Measurements from ENCODE around the gene CARD18. TPM values are rescaled to one million over a fixed set of nuclear protein-coding genes. Genes with fewer than 3 reads are reported as not detected.

Gene CARD18
- total RNA-seq, 4 donors from 2014 or later: not detected

DNA sequence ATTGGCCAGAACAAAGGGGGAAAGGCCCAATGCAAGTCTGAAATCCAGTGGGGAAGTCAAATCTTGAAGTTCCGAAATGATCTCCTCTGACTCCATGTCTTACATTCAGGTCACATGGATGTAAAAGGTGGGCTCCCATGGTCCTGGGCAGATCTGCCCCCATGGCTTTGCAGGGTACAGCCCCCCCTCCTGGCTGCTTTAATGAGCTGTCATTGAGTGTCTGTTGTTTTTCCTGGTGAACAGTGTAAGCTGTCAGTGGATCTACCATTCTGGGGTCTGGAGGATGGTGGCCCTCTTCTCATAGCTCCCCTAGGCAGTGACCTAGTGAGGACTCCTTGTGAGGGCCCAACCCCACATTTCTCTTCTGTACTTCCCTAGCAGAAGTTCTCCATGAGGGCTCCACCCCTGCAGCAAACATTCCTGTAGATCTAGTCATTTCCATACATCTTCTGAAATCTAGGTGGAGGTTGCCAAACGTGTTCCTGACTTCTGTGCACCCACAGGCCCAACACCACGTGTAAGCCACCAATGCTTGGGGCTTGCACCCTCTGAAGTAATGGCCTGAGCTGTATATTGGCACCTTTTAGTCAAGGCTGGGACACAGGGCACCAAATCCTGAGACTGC lies 9.3 kb downstream of the CARD18 start:
- Histone ChIP-seq H3K9me3 (peaks cover 0 to 12% (median 2%) of the 10 kb centered on the region in 4 donors), H3K27ac (replicated peaks in 1 of 4) (no peak overlapping the region), H3K4me1 (no peaks in the 10 kb centered on the region), H3K4me3 (no peak overlapping the region), H3K27me3 (no peaks in the 10 kb centered on the region), H3K36me3 (no peaks in the 10 kb centered on the region)
- 82% methylated on average over 3 of the region's 3 CpGs for WGBS
- no peak for TF ChIP-seq POLR2A (IDR thresholded peaks at IDR 0.05; ENCODE audit: low read depth)
- TF ChIP-seq EP300 (IDR thresholded peaks at IDR 0.05): no peak
- TF ChIP-seq, protein P1, sequence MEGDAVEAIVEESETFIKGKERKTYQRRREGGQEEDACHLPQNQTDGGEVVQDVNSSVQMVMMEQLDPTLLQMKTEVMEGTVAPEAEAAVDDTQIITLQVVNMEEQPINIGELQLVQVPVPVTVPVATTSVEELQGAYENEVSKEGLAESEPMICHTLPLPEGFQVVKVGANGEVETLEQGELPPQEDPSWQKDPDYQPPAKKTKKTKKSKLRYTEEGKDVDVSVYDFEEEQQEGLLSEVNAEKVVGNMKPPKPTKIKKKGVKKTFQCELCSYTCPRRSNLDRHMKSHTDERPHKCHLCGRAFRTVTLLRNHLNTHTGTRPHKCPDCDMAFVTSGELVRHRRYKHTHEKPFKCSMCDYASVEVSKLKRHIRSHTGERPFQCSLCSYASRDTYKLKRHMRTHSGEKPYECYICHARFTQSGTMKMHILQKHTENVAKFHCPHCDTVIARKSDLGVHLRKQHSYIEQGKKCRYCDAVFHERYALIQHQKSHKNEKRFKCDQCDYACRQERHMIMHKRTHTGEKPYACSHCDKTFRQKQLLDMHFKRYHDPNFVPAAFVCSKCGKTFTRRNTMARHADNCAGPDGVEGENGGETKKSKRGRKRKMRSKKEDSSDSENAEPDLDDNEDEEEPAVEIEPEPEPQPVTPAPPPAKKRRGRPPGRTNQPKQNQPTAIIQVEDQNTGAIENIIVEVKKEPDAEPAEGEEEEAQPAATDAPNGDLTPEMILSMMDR (IDR thresholded peaks at IDR 0.05): no peak
- no peak for TF ChIP-seq POLR2AphosphoS5 (IDR thresholded peaks at IDR 0.05)
- DNase-seq (ENCODE audit: extremely low spot score): no peak
- intact Hi-C loops (cut with DNase I): no loop called here

DNA sequence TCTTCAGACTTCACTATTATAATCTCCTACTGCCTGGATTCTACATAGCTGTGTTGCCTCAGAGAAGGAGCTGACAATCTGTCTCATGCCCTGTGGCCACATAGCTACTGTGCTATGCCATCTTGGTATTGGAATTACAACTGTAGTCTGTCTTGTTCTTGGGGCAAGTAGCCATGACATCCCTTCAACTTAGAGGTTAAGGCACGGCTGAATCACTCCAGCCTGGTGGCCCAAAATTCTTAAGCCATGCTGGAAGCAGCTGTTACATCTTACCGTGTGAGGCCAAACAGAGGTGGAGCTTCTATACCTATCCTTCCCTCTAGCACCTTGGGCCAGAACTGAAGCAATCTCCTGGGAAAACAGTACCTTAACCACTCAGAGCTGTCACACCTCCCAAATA lies 14.8 kb downstream of the CARD18 start:
- WGBS: 93% methylated on average over 2 of the region's 2 CpGs
- intact Hi-C loops (cut with DNase I): no loop called here
- Histone ChIP-seq H3K4me1 (no peaks in the 10 kb centered on the region), H3K27me3 (no peaks in the 10 kb centered on the region), H3K27ac (replicated peaks in 1 of 4) (no peak overlapping the region), H3K9me3 (peaks cover 0 to 6% (median 0%) of the 10 kb centered on the region in 4 donors), H3K4me3 (no peak overlapping the region), H3K36me3 (no peaks in the 10 kb centered on the region)
- no peak for DNase-seq (ENCODE audit: extremely low spot score)
- TF ChIP-seq, protein P1 (IDR thresholded peaks at IDR 0.05): no peak
- TF ChIP-seq POLR2AphosphoS5 (IDR thresholded peaks at IDR 0.05): no peak
- no peak for TF ChIP-seq EP300 (IDR thresholded peaks at IDR 0.05)
- TF ChIP-seq POLR2A (IDR thresholded peaks at IDR 0.05; ENCODE audit: low read depth): no peak

DNA sequence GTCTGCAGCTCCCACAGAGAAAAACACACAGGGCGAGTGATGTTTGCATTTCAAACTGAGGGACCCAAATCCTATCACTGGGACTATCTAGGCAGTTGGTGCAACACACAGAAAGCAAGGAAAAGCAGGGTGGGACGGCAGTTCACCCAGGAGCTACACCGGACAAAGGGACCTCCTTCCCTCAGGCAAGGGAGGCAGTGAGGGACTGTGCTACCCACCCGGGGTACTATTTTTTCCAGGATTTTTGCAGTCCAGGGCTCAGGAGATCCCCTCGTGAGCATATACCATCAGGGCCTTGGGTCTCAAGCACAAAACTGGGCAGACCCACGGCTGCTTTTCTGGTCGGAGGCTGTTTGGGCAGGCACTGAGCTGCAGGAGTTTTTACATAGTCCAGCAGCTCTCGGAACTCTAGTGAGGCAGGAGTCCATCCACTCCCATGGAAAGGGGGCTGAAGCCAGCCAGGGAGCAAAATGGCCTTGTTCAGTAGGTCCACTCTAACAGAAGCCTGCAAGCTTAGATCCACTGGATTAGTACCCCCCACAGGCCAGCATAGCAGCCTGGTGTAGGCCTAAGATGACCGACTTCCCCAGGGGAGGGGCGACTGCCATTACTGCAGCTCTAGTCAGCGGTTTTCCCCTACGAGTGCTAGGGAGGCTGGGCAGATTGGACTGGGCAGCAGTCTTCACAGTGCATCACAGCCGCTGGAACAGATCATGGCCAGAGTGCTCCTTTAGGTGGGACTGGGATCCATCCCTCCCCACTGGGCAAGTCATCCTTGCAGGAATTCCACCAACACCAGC lies 28.2 kb downstream of the CARD18 start:
- no peak overlapping the region for H3K4me3 ChIP-seq
- H3K27ac ChIP-seq (replicated peaks in 1 of 4): no peak overlapping the region
- DNase-seq (ENCODE audit: extremely low spot score): no peak
- no peaks in the 10 kb centered on the region for H3K9me3 ChIP-seq
- WGBS: 88% methylated on average over 5 of the region's 13 CpGs
- H3K27me3 ChIP-seq: no peaks in the 10 kb centered on the region
- intact Hi-C loops (cut with DNase I): no loop called here
- H3K4me1 ChIP-seq: no peaks in the 10 kb centered on the region
- TF ChIP-seq POLR2A (IDR thresholded peaks at IDR 0.05; ENCODE audit: low read depth) (no peak), EP300 (IDR thresholded peaks at IDR 0.05) (no peak), POLR2AphosphoS5 (IDR thresholded peaks at IDR 0.05) (no peak)
- TF ChIP-seq, protein P1 (IDR thresholded peaks at IDR 0.05): no peak
- no peaks in the 10 kb centered on the region for H3K36me3 ChIP-seq

DNA sequence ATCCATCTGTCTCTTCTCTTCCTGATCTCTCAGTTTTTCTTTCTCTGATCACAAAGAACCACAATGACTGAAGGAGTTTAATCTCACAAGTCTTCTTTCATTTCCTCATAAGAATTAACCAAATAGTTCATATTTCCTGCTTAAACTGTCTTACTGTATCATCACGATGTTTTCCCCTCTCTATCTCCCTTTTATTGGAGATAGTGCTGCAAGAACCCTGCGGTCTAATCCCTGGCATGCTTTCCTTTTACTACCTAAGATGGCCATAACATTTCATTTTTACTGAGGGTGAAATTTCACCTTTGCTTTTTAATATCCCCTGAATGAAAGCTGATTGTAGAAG lies 28.9 kb downstream of the CARD18 start:
- intact Hi-C loops (cut with DNase I): no loop called here
- no peak overlapping the region for H3K4me3 ChIP-seq
- WGBS: 82% methylated on average over 2 of the region's 2 CpGs
- no peak for DNase-seq (ENCODE audit: extremely low spot score)
- H3K9me3 ChIP-seq: no peaks in the 10 kb centered on the region
- H3K36me3 ChIP-seq: no peaks in the 10 kb centered on the region
- no peak overlapping the region for H3K27ac ChIP-seq (replicated peaks in 1 of 4)
- TF ChIP-seq POLR2AphosphoS5 (IDR thresholded peaks at IDR 0.05) (no peak), POLR2A (IDR thresholded peaks at IDR 0.05; ENCODE audit: low read depth) (no peak), EP300 (IDR thresholded peaks at IDR 0.05) (no peak)
- TF ChIP-seq, protein P1 (IDR thresholded peaks at IDR 0.05): no peak
- H3K4me1 ChIP-seq: no peaks in the 10 kb centered on the region
- no peaks in the 10 kb centered on the region for H3K27me3 ChIP-seq

Data from esophagus muscularis mucosa (tissue), 4 donors.